Activated CD4-positive, alpha-beta T cell treated with anti-CD3 and anti-CD28 coated beads, Interleukin-2, Interleukin-6, amounts not matched to agents 100 ng/mL and 50 ng/mL, durations not matched to agents 16 hours and 8 hours (primary cell): ENCODE results near the gene KCNJ3.

Experiments used
- DNase-seq: peaks from one replicate; pipeline ENCODE4 v3.0.0-alpha.2; 2020

Gene KCNJ3

GRCh38 chr2:154709215-154709614 is 10.7 kb downstream of the KCNJ3 start:
- no peak for DNase-seq

DNA sequence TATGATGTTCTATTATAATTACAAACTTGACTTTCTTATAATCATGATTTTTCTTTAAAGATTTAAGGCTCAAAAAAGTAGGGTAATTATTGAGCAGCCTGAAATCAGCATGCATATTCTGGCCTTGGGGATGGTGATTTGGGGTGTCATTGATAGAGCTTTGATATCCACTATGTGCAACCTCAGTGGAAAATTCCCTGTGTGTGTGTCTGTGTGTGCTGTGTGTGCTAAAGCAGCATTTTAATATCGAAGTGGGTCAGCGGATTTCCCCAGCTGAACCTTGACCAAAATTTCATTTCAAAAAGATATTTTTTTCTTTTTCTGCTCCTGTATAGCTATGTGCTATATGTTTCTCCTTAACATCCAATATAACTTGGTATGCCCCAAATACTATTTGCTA is 11.6 kb downstream of the KCNJ3 start:
- DNase-seq: no peak

DNA sequence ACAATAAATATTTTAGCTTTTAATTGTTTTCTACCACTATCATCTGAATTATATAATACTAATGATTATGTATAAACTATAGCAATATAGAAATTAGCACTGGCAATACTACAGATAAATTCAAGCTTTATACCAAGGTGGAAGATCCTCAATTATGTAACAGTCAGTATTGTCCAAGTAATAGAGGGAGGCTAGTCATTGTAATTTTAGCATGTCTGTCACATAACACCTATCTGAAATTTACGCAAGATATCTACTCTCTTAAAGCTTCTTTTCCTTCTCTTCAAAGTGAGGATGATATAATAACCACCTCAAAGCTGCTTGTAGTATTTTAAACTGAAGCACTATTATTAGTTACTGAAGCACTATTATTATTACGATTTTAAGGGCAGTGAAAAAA is 12.2 kb downstream of the KCNJ3 start:
- DNase-seq: no peak

DNA sequence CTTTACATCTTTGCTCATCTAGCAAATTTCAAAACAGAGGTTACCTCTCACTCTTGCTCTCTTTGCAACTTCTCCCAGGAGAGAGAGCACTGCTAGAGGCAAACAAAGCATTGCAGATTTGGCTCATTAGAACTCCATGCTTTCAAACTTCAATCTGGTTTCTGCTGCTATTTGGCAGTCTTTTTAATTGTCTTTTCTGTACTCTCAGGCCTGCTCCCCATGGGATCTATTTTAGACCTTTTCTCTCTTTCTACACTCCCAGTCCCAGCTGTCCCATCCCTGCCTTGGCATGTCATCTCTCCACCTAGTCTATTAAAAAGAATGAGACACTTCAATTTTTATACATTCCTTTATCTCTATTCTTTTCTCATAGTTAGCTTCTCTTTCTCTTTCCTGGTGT is 15.2 kb downstream of the KCNJ3 start:
- DNase-seq: no peak

DNA sequence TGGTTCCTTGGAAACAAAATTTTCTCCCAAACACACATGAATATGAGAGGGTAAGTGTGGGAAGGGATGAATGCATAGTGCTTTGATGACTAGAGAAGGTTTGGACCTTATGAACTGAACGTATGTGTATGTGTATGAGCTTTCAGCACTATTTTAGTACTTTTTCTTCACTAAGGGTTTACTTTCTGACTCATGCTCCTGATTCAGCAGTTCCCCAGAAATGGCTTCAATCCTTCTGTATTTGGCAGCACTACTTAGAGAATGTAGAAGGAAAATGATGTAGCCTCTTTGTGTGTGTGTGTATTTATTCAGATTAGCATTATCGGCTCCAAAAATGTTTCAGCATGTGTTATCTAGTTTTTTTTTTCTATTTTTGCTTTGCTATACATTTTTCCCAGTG is 22.2 kb downstream of the KCNJ3 start:
- no peak for DNase-seq

DNA sequence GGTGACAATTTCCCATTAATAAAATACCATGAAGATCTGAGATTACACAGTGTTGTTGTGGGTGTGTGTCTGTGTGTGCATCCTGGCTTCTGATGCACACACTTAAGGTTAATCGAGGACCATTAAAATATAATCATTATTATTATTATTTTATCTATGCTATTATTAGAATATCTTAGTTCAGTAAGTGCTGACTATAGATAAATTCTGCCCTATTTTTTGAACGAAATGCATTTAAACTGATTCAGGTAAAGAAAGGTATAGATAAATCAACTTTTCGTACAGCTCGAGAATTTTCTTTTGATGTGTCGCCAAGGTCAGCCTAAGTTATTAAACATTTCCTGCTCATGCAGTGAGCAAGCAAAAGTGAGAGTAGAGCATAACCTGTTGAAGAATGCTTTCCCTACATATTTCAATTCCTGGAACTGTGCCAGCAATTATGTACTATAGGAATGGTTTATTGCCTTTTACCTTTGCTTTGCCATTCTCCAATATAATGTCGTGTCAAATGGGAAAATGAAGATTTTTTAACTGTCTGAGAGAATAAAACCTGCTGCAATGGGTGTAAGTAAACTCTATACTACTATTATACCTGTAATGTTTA is 25.8 kb downstream of the KCNJ3 start:
- DNase-seq: no peak

DNA sequence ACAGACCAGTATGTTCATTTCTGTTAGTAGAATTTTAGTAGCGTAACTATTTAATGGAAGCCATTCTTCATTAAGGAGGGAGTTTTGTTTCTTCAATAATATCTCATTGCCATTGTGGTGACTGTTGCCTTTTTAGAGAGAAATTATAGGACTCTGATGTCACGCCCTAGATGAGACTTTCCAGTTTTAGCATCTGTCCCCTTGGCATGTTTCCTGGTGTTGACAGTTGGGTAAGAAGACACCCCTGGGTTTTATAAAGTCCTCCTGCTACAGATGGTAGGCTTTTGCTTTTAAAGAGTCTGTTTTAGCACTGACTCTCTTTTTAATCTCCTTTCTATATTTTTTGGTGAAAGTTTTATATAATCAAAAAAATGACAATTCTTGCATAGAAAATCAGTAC is 41.9 kb downstream of the KCNJ3 start:
- no peak for DNase-seq

GRCh38 chr2:154758871-154759270 is 60.4 kb downstream of the KCNJ3 start:
- DNase-seq: no peak

GRCh38 chr2:154762638-154763037 is 64.1 kb downstream of the KCNJ3 start:
- DNase-seq: no peak

DNA sequence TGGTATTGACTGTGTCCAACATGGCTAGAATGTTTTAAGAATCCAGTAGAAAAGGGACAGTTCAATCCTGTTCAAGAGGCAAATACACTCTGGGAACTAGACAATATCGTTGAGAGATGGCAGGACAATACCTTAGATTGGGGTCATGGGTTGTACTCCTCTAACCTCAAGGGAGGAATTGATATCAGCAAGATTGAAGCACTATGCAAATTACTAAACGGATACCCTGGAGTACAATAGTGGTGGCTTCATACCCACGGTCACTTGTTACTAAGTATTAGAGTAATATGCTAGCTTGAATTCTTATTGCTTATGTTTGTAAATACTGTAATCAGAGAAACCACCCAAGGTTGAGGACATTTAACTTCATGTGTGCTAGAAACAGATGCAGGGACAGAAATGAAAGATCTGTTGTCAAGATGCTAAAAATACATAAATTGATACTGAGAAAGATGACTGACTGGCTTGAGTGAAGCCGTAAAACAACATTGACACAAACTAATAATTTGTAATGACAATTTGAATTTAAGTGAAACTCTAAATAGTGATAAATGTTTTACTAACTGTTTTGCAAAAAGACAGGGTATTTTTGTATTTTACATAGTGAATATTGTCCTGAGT is 73.3 kb downstream of the KCNJ3 start:
- DNase-seq: no peak

- no peak for DNase-seq
Observed at GRCh38 chr2:154776825-154777224, 78.3 kb downstream of the KCNJ3 start.

DNA sequence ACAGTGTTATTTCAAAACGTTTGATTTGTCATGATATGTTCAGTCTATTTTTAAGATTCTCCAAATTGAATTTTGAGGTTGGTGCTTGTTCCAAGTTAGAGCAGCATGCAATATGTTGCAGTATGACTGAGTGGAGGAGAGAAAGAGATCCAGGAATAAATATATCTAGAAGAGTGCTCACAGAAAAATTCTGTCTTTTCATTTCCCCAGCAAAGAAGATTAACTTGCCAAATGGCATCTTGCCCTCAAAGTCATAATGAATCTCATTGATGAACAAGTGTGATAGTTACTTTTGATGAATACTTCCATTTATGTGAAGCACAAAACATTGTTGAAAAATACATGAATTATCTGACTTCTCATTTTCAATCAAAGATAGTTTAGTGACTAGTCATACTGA is 95.9 kb downstream of the KCNJ3 start:
- no peak for DNase-seq

- no peak for DNase-seq
Observed at GRCh38 chr2:154795651-154796050, 97.2 kb downstream of the KCNJ3 start.

GRCh38 chr2:154804451-154804850 is 106.0 kb downstream of the KCNJ3 start:
- no peak for DNase-seq

DNA sequence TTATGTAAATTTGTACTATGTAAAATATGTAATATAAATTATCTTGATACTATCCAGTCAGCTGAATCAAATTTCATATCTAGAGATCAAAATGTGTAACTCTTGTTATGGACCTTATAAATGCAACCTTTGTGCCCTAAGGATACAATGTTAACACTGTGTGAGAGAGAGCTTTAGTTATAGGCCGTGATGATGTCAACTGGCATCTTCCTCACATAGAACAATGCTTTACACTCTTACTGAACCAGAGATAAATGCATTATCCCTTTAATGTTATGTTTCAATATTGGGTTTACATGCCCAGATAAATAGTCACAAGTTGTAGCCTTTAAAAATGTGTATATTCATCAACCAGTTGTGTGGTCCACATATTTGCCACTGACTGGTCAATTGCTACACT is 115.1 kb downstream of the KCNJ3 start:
- no peak for DNase-seq

DNA sequence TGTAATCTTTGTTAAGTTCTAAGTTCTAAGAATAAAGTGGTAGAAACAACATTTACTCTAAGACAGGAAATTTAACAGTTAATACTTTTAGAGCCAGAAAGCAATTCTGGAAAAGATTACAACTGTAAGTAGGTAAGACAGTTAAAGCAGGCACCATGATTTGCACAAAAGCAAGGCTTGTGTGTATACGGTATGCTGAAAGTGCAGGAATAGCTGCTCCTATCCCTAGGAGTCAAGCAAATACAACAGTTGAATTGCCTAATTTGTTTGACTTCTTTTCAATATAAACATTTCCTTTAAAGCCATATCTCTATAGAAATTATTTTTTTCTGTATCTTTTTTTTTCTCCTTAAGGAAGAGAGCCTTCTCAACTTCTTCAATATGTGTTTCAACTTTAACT is 116.4 kb downstream of the KCNJ3 start:
- DNase-seq: no peak

DNA sequence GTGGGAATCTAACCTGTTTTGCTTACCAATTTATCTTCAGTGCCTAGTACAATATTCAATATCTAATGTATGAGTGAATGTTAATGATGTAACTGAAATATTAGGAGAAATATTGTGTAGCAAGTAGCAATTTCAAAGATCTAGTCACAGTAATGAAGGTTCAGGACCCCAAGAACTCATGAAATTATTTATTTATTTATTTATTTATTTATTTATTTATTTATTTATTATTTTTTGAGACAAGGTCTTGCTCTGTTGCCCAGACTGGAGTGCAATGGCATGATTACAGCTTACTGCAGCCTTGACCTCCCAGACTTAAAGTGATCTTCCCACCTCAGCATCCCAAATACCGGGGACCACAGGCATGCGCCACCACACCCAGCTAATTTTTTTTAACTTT is 126.9 kb downstream of the KCNJ3 start:
- no peak for DNase-seq

GRCh38 chr2:154826827-154827226 is 128.3 kb downstream of the KCNJ3 start:
- DNase-seq: no peak

DNA sequence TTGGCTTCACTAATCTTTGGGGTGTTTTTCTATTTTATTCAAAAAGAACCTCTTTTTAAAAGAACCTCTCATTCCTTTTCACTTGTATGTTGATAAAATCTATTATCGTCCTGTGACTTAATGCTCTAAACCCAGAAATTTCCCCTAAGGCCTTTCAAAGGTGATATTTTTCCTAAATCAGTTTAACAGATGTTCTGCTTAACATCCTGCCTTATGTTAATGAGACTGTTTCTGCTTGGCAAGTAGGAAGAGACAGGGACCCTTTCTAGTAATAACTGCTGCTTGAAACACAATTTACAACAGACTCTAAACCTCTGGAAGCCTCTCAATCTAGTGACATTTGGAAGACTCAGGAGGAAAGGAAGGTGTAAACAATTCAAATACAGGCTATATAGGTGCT is 128.8 kb downstream of the KCNJ3 start:
- no peak for DNase-seq

GRCh38 chr2:154832711-154833110 is 134.2 kb downstream of the KCNJ3 start:
- no peak for DNase-seq

- DNase-seq: no peak
Observed at GRCh38 chr2:154836632-154837031, 138.1 kb downstream of the KCNJ3 start.

- DNase-seq: no peak
Observed at GRCh38 chr2:154837035-154837434, 138.5 kb downstream of the KCNJ3 start.

- no peak for DNase-seq
Observed at GRCh38 chr2:154844513-154844912, 146.0 kb downstream of the KCNJ3 start.

DNA sequence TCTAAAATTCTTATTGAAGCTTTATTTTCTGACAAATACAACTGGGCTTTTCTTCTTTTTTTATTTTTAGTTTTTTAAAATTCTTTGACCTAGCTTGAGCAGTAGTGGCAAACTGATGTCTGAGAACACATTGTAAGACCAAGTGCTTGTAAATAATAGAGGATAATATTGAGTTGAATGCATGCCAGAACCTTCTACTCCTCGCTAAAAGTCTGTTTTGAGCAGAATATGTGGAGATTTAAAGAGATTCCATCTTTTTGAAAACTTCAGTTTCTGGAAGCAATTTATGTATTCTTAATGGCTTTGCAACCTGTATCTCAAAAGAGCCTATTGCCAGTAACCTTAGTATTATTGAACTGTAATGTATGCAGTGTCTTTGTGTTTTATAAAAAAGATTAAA is 148.3 kb downstream of the KCNJ3 start:
- DNase-seq: no peak

GRCh38 chr2:154849482-154849881 is 151.0 kb downstream of the KCNJ3 start:
- DNase-seq: no peak
